Measurements from ENCODE around the gene SLC29A3. TPM values are rescaled to one million over a fixed set of nuclear protein-coding genes. Genes with fewer than 3 reads are reported as not detected.

The SLC29A3 gene
- polyA plus RNA-seq, 1 of the 3 experiments (the other 2 are of a cell fraction), result 3.8 TPM

DNA sequence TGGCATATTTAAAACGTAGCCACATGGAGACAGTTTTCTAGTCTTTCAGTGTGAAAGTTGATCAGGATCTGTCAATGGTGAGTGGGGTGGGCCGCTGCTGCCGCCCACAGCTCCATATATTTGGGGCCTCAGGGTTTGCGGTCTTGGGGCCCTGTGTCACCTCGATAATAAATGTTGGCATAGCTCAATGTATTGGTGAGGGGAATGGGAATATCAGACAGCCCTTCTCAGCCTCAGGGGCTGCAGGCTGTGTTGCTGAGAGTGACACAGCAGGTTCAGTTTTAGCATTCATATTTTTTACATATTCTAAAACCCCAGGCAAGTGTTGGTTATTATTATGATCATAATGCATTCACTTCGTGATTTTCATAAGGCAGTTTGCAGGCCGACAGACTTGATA, 82.9 kb downstream of the SLC29A3 start (continued):
- TF ChIP-seq, protein P1, sequence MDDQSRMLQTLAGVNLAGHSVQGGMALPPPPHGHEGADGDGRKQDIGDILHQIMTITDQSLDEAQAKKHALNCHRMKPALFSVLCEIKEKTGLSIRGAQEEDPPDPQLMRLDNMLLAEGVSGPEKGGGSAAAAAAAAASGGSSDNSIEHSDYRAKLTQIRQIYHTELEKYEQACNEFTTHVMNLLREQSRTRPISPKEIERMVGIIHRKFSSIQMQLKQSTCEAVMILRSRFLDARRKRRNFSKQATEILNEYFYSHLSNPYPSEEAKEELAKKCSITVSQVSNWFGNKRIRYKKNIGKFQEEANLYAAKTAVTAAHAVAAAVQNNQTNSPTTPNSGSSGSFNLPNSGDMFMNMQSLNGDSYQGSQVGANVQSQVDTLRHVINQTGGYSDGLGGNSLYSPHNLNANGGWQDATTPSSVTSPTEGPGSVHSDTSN (IDR thresholded peaks at IDR 0.05), result no peak

DNA sequence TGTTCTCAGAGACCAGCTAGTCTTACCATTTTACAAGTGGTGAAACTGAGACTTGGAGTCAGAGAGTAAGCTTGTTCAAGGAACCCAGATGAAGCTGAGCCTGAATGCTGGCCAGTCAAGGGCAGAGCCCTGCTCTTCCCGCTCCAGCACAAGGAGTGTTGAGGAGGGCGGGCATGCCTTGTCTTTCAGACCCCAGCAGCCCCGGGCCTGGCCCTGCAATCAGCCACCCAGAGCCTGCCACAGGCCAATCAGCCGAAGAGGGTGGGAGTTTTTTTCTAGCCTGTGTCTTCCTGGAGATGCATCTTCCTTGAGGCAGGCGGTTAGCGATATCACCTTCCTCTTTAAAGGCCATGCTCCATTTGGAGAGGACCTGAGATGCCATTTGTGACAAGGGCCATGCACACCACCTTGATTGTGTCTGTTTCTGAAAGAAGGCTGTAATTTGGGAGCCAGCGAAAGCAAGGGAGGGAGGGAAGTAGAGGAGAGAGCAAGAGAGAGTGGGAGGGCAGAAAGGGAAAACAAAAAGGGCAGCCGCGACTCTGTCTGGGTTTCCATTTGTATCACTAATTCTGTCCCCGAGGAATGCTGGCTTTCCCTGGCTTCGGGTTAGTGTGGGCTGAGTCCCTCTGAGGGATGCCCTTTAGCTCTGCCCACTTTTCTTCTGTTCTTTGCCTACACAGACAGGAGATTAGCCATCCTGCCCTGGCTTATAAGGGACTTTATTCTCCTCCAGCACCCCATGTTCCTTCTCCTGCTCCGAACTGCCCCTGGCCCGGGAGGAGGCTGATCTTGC, 85.6 kb downstream of the SLC29A3 start:
- Histone ChIP-seq H3K9me3 (no peaks in the 10 kb centered on the region), H3K27me3 (ENCODE audit: insufficient read depth) (peaks cover 15% of the 10 kb centered on the region; the same call in 1 of the 2 replicates), H2AFZ (ENCODE audit: low read depth) (no peak overlapping the region), H3K4me1 (ENCODE audit: control insufficient read depth in 1 of 2, insufficient read depth in 2 of 2, low read depth in 1 of 2, low read length in 1 of 2) (no peaks in the 10 kb centered on the region), H3K4me2 (no peak overlapping the region), H3K9ac (no peak overlapping the region), H3F3A (replicated peaks; ENCODE audit: insufficient read depth) (no peaks in the 10 kb centered on the region), H3K27ac (ENCODE audit: low read depth in 2 of 2, low read length in 1 of 2) (no peak overlapping the region), H4K20me1 (ENCODE audit: insufficient read depth) (no peaks in the 10 kb centered on the region), H3K4me3 (ENCODE audit: low read depth in 2 of 2, low read length in 1 of 2) (no peak overlapping the region), H3K9me2 (no peaks in the 10 kb centered on the region), H3K36me3 (replicated peaks in 1 of 2; ENCODE audit: control insufficient read depth in 1 of 2, insufficient read depth in 2 of 2, low read length in 1 of 2) (no peaks in the 10 kb centered on the region), H3K79me2 (ENCODE audit: insufficient read depth) (no peaks in the 10 kb centered on the region)
- ChIA-PET POLR2A (no interaction called here), CTCF (interaction anchor here (1.3 to 3.0 kb wide), 2 partner anchors 8 to 86 kb away, joined by 4 to 19 read pairs; partner anchors contain the start of genes CDH23 and SLC29A3)
- no peak for TF ChIP-seq YY1 (IDR thresholded peaks at IDR 0.05; ENCODE audit: low read depth)
- no peak for TF ChIP-seq JUND (IDR thresholded peaks at IDR 0.05)
- TF ChIP-seq, protein P2, sequence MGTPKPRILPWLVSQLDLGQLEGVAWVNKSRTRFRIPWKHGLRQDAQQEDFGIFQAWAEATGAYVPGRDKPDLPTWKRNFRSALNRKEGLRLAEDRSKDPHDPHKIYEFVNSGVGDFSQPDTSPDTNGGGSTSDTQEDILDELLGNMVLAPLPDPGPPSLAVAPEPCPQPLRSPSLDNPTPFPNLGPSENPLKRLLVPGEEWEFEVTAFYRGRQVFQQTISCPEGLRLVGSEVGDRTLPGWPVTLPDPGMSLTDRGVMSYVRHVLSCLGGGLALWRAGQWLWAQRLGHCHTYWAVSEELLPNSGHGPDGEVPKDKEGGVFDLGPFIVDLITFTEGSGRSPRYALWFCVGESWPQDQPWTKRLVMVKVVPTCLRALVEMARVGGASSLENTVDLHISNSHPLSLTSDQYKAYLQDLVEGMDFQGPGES (IDR thresholded peaks at IDR 0.05; ENCODE audit: low read depth, low read length), result no peak
- TF ChIP-seq FOXJ3 (CRISPR knock-in tag; IDR thresholded peaks at IDR 0.05), result no peak
- TF ChIP-seq RFX5 (IDR thresholded peaks at IDR 0.05; ENCODE audit: low read length), result no peak
- TF ChIP-seq, protein P3, sequence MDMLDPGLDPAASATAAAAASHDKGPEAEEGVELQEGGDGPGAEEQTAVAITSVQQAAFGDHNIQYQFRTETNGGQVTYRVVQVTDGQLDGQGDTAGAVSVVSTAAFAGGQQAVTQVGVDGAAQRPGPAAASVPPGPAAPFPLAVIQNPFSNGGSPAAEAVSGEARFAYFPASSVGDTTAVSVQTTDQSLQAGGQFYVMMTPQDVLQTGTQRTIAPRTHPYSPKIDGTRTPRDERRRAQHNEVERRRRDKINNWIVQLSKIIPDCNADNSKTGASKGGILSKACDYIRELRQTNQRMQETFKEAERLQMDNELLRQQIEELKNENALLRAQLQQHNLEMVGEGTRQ (IDR thresholded peaks at IDR 0.05; ENCODE audit: borderline replicate concordance, low read depth, low read length), result no peak
- TF ChIP-seq SMC3 (IDR thresholded peaks at IDR 0.05; ENCODE audit: low read depth, low read length), result no peak
- TF ChIP-seq NFIC (IDR thresholded peaks at IDR 0.05; ENCODE audit: borderline replicate concordance), result no peak
- TF ChIP-seq, protein P4, sequence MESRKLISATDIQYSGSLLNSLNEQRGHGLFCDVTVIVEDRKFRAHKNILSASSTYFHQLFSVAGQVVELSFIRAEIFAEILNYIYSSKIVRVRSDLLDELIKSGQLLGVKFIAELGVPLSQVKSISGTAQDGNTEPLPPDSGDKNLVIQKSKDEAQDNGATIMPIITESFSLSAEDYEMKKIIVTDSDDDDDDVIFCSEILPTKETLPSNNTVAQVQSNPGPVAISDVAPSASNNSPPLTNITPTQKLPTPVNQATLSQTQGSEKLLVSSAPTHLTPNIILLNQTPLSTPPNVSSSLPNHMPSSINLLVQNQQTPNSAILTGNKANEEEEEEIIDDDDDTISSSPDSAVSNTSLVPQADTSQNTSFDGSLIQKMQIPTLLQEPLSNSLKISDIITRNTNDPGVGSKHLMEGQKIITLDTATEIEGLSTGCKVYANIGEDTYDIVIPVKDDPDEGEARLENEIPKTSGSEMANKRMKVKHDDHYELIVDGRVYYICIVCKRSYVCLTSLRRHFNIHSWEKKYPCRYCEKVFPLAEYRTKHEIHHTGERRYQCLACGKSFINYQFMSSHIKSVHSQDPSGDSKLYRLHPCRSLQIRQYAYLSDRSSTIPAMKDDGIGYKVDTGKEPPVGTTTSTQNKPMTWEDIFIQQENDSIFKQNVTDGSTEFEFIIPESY (IDR thresholded peaks at IDR 0.05; ENCODE audit: borderline replicate concordance, low read depth), result no peak
- no peak for TF ChIP-seq RXRA (IDR thresholded peaks at IDR 0.05; ENCODE audit: borderline replicate concordance, low read depth)
- no peak for TF ChIP-seq POLR2AphosphoS5 (IDR thresholded peaks at IDR 0.05; ENCODE audit: low read depth, low read length)
- TF ChIP-seq, protein P1 (IDR thresholded peaks at IDR 0.05), result no peak
- no peak for TF ChIP-seq FOXM1 (IDR thresholded peaks at IDR 0.05; ENCODE audit: low read depth)
- DNase-seq, result no peak
- WGBS (ENCODE audit: low lambda C conversion rate), result 66% methylated on average over 13 of the region's 13 CpGs

Data from SK-N-SH (cell line).